GM21447 (cell line): ENCODE results near the gene LINC00305.

ENCODE experiments used
- ATAC-seq: cut with Tn5 transposase; IDR thresholded peaks from one replicate; pipeline ENCODE4 v1.9.1; 2021; ENCODE audit not compliant: unreplicated experiment

Gene LINC00305

DNA sequence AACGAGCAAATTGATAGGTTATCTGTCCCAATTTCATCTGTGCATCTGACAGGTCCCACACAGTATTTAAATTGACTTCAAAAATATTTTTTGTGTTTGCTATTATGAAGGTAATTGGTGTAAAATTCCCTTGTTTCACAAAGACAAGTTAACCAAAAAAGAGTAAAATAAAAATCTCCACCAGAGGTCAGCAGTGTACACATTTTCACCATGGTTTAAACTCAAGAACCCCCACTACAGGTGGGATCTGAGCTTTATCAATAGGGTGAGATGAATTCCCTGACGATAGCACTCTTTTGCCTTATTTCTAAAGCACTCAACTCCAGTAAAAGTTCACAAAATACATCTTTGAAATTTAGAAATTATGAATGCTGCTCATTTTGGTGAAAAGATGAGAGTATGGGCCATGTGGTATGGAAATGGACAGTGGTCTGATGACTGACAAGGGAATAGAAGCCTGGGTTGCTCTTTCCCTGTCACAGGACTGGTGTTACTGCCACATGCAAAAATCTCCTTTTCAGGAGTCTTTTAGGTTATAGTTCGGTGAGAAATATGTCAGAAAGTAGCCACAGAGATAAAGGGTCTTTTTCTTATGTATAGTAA lies 111.0 kb downstream of the LINC00305 start:
- peak; percentile 76 for ATAC-seq

DNA sequence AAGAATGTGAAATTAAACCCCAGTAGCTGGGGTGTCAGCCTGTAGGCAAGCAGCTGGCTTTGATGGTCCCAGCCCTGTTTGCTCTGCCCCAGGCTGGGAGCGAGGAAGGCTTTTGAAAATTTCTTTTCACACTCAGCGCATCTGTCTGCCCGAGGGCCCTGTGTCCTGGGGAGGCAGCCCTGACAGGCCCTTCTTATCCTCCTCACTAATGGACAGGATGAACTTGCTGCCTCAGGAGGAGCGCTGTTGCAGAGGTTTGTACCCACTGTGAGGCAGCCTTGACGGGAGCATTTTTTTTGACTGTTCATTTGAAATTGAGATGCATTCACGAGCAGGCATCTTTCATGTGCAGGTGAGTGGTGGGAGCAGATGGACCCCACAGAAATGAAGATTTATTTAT lies 116.6 kb downstream of the LINC00305 start:
- ATAC-seq: no peak

GRCh38 chr18:64031411-64031810 lies 117.5 kb downstream of the LINC00305 start:
- ATAC-seq: no peak
